Stomach (tissue), 4 donors: ENCODE data around the gene PAPSS1.

Experiments
- POLR2A ChIP-seq, 4 donors: fragments of 450-650 bp; IDR thresholded peaks; one replicate each; pipeline ENCODE4 v1.6.1; 2016; ENCODE audit warnings: antibody characterized with exemption in 4 of 4, control low read depth in 2 of 4, mild to moderate bottlenecking in 1 of 4, moderate library complexity in 1 of 4
- POLR2AphosphoS5 ChIP-seq, 3 donors: sonication (generic); formaldehyde crosslinking; IDR thresholded peaks; one replicate each; pipeline ENCODE4 v1.6.1; 2016; ENCODE audit warnings: antibody characterized with exemption in 3 of 3
- TF ChIP-seq, protein P1 (sequence below), 7 experiments: fragments of 450-650 bp in 4 of 7; fragments of 200-600 bp in 3 of 7; sonication (generic) in 3 of 7; IDR thresholded peaks; one replicate each; pipeline ENCODE4 v1.5.1; 2016 to 2019; ENCODE audit warnings: antibody characterized with exemption in 7 of 7, control low read depth in 2 of 7, mild to moderate bottlenecking in 1 of 7

DNA sequence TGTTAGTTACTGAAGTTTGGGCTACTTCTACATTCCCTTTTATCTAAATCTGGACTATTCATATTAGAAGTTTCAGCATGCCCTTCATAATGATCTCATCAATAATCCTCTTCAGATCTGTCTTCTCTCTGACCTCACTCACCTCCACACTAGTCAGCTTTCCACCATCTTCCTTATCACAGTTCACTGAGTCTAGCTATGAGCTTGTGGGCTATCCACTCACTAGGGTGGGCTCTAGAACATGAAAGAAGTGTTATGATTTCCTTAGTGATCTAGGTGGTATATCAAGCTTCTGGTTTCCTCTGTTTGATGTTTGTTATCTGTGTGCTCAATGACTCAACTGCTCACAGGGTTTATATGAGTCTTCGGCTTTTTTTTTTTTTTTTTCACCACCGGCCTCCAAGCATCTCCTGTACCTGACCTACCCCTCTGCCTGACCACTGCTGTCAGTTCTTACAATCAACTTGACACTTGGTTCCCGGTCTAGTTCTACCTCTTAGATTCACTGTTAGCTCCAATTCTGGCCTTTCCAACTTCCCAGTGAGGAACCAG is 103.1 kb downstream of the PAPSS1 start:
- TF ChIP-seq, protein P1, sequence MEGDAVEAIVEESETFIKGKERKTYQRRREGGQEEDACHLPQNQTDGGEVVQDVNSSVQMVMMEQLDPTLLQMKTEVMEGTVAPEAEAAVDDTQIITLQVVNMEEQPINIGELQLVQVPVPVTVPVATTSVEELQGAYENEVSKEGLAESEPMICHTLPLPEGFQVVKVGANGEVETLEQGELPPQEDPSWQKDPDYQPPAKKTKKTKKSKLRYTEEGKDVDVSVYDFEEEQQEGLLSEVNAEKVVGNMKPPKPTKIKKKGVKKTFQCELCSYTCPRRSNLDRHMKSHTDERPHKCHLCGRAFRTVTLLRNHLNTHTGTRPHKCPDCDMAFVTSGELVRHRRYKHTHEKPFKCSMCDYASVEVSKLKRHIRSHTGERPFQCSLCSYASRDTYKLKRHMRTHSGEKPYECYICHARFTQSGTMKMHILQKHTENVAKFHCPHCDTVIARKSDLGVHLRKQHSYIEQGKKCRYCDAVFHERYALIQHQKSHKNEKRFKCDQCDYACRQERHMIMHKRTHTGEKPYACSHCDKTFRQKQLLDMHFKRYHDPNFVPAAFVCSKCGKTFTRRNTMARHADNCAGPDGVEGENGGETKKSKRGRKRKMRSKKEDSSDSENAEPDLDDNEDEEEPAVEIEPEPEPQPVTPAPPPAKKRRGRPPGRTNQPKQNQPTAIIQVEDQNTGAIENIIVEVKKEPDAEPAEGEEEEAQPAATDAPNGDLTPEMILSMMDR (IDR thresholded peaks at IDR 0.05) = no peak
- TF ChIP-seq POLR2AphosphoS5 (IDR thresholded peaks at IDR 0.05) (no peak), POLR2A (IDR thresholded peaks at IDR 0.05) (no peak)
